Skeletal muscle satellite cell (primary cell): ENCODE data around the gene CYTH3.
"Not testable (repeated sequence)": the region's sequence is repeated elsewhere in the genome, so short reads cannot be mapped to it uniquely, and the experiment has no call there.

Experiments
- H3K27me3 ChIP-seq: 2 replicates; pipeline ENCODE4 v1.7.0; 2013; ENCODE audit warnings: low read length; ENCODE audit not compliant: control insufficient read depth, insufficient read depth
- H3K36me3 ChIP-seq: 2 replicates; pipeline ENCODE4 v1.7.0; 2013; ENCODE audit warnings: mild to moderate bottlenecking, control low read depth, low read length; ENCODE audit not compliant: insufficient read depth
- H3K4me1 ChIP-seq: 2 replicates; pipeline ENCODE4 v1.7.0; 2013; ENCODE audit warnings: low read length; ENCODE audit not compliant: control insufficient read depth, insufficient read depth
- H3K4me2 ChIP-seq: 2 replicates; pipeline ENCODE4 v1.7.0; 2013; ENCODE audit warnings: mild to moderate bottlenecking, low read length
- H3K4me3 ChIP-seq: 2 replicates; pipeline ENCODE4 v1.7.0; 2013; ENCODE audit warnings: low read length
- H3K9ac ChIP-seq: 2 replicates; pipeline ENCODE4 v1.7.0; 2013; ENCODE audit warnings: mild to moderate bottlenecking, low read depth, low read length, moderate library complexity
- H3K9me3 ChIP-seq: replicated peaks from 2 replicates; pipeline ENCODE4 v1.7.0; 2013; ENCODE audit warnings: mild to moderate bottlenecking, control low read depth, low read length

The CYTH3 gene

GRCh38 chr7:6226194-6226799 lies 46.1 kb downstream of the CYTH3 start:
- H3K9me3 ChIP-seq: no peaks in the 10 kb centered on the region
- H3K4me3 ChIP-seq: no peak overlapping the region
- no peak overlapping the region for H3K4me2 ChIP-seq
- H3K36me3 ChIP-seq: no peaks in the 10 kb centered on the region
- H3K9ac ChIP-seq: no peak overlapping the region
- no peaks in the 10 kb centered on the region for H3K27me3 ChIP-seq
- peaks cover 43% of the 10 kb centered on the region for H3K4me1 ChIP-seq

- not testable (repeated sequence) for H3K9me3 ChIP-seq, H3K27me3 ChIP-seq, H3K4me2 ChIP-seq, H3K9ac ChIP-seq, H3K4me3 ChIP-seq, H3K36me3 ChIP-seq
- H3K4me1 ChIP-seq: peaks cover 49% of the 10 kb centered on the region
Measured at GRCh38 chr7:6223411-6223810, 49.0 kb downstream of the CYTH3 start.

GRCh38 chr7:6223010-6223409 lies 49.4 kb downstream of the CYTH3 start:
- not testable (repeated sequence) for H3K9me3 ChIP-seq, H3K36me3 ChIP-seq, H3K27me3 ChIP-seq, H3K4me2 ChIP-seq, H3K9ac ChIP-seq, H3K4me3 ChIP-seq
- peaks cover 45% of the 10 kb centered on the region for H3K4me1 ChIP-seq

GRCh38 chr7:6221340-6222319 lies 50.8 kb downstream of the CYTH3 start:
- peaks cover 33% of the 10 kb centered on the region for H3K4me1 ChIP-seq
- no peak overlapping the region for H3K4me3 ChIP-seq
- no peak overlapping the region for H3K4me2 ChIP-seq
- H3K9ac ChIP-seq: no peak overlapping the region
- H3K9me3 ChIP-seq: no peaks in the 10 kb centered on the region
- no peaks in the 10 kb centered on the region for H3K27me3 ChIP-seq
- no peaks in the 10 kb centered on the region for H3K36me3 ChIP-seq

- Histone ChIP-seq H3K9me3 (no peaks in the 10 kb centered on the region), H3K4me1 (peaks cover 24% of the 10 kb centered on the region), H3K36me3 (no peaks in the 10 kb centered on the region), H3K4me2 (no peak overlapping the region), H3K4me3 (no peak overlapping the region), H3K9ac (no peak overlapping the region), H3K27me3 (no peaks in the 10 kb centered on the region)
Measured at GRCh38 chr7:6218329-6218728, 54.1 kb downstream of the CYTH3 start.

GRCh38 chr7:6212008-6212407 lies 60.4 kb downstream of the CYTH3 start:
- Histone ChIP-seq H3K4me3 (no peak overlapping the region), H3K9ac (no peak overlapping the region), H3K4me2 (no peak overlapping the region), H3K9me3 (no peaks in the 10 kb centered on the region), H3K4me1 (peaks cover 10% of the 10 kb centered on the region), H3K36me3 (no peaks in the 10 kb centered on the region), H3K27me3 (no peaks in the 10 kb centered on the region)

GRCh38 chr7:6210621-6211372 lies 61.6 kb downstream of the CYTH3 start:
- H3K9me3 ChIP-seq: no peaks in the 10 kb centered on the region

GRCh38 chr7:6209340-6209739 lies 63.1 kb downstream of the CYTH3 start:
- no peak overlapping the region for H3K4me2 ChIP-seq
- H3K4me1 ChIP-seq: peaks cover 18% of the 10 kb centered on the region
- H3K9me3 ChIP-seq: no peaks in the 10 kb centered on the region
- no peaks in the 10 kb centered on the region for H3K36me3 ChIP-seq
- no peak overlapping the region for H3K9ac ChIP-seq
- no peak overlapping the region for H3K4me3 ChIP-seq
- no peaks in the 10 kb centered on the region for H3K27me3 ChIP-seq

More at GRCh38 chr7:6210621-6211372, 61.6 kb downstream of the CYTH3 start:
- Histone ChIP-seq H3K9ac (no peak overlapping the region), H3K4me1 (peaks cover 18% of the 10 kb centered on the region), H3K27me3 (no peaks in the 10 kb centered on the region), H3K4me3 (no peak overlapping the region), H3K36me3 (no peaks in the 10 kb centered on the region), H3K4me2 (no peak overlapping the region)

- Histone ChIP-seq H3K4me3 (no peak overlapping the region), H3K4me1 (peaks cover 18% of the 10 kb centered on the region), H3K36me3 (no peaks in the 10 kb centered on the region), H3K4me2 (no peak overlapping the region), H3K9ac (no peak overlapping the region), H3K27me3 (no peaks in the 10 kb centered on the region), H3K9me3 (no peaks in the 10 kb centered on the region)
Measured at GRCh38 chr7:6208573-6209328, 63.7 kb downstream of the CYTH3 start.

- Histone ChIP-seq H3K9me3 (no peaks in the 10 kb centered on the region), H3K4me1 (peaks cover 31% of the 10 kb centered on the region), H3K27me3 (no peaks in the 10 kb centered on the region), H3K36me3 (no peaks in the 10 kb centered on the region), H3K4me3 (no peak overlapping the region), H3K9ac (no peak overlapping the region), H3K4me2 (no peak overlapping the region)
Measured at GRCh38 chr7:6205971-6206660, 66.3 kb downstream of the CYTH3 start.
